Measurements from ENCODE around the gene AFF2.

Gene AFF2

GRCh38 chrX:148582353-148582752 is 81.9 kb downstream of the AFF2 start:
- TF ChIP-seq CTCF (IDR thresholded peaks at IDR 0.05): no peak
- Histone ChIP-seq H3K4me3 (no peak overlapping the region), H3K4me1 (no peaks in the 10 kb centered on the region), H3K27me3 (no peaks in the 10 kb centered on the region), H3K9me3 (no peaks in the 10 kb centered on the region), H3K27ac (no peak overlapping the region), H3K36me3 (no peaks in the 10 kb centered on the region)
- DNase-seq: no peak
- intact Hi-C loops (cut with DNase I; ENCODE audit: low total_unique reads): loop anchor here (2.0 kb wide), 1 partner anchor 78 kb away; no protein-coding TSS in a partner anchor

- Histone ChIP-seq H3K27me3 (no peaks in the 10 kb centered on the region), H3K4me1 (no peaks in the 10 kb centered on the region), H3K4me3 (no peak overlapping the region), H3K9me3 (no peaks in the 10 kb centered on the region), H3K36me3 (no peaks in the 10 kb centered on the region), H3K27ac (no peak overlapping the region)
- no peak for DNase-seq
- intact Hi-C loops (cut with DNase I; ENCODE audit: low total_unique reads): no loop called here
- no peak for TF ChIP-seq CTCF (IDR thresholded peaks at IDR 0.05)
These were observed 88.4 kb downstream of the AFF2 start for GRCh38 chrX:148588649-148589310.

- no peak for TF ChIP-seq CTCF (IDR thresholded peaks at IDR 0.05)
- Histone ChIP-seq H3K4me1 (no peaks in the 10 kb centered on the region), H3K27ac (no peak overlapping the region), H3K27me3 (no peaks in the 10 kb centered on the region), H3K4me3 (no peak overlapping the region), H3K36me3 (no peaks in the 10 kb centered on the region), H3K9me3 (no peaks in the 10 kb centered on the region)
- no peak for DNase-seq
- intact Hi-C loops (cut with DNase I; ENCODE audit: low total_unique reads): no loop called here
These were observed 92.2 kb downstream of the AFF2 start for GRCh38 chrX:148592595-148592994.

GRCh38 chrX:148593146-148593545 is 92.7 kb downstream of the AFF2 start:
- Histone ChIP-seq H3K27ac (no peak overlapping the region), H3K9me3 (no peaks in the 10 kb centered on the region), H3K36me3 (no peaks in the 10 kb centered on the region), H3K4me3 (no peak overlapping the region), H3K4me1 (no peaks in the 10 kb centered on the region), H3K27me3 (no peaks in the 10 kb centered on the region)
- intact Hi-C loops (cut with DNase I; ENCODE audit: low total_unique reads): no loop called here
- TF ChIP-seq CTCF (IDR thresholded peaks at IDR 0.05): no peak
- no peak for DNase-seq

- Histone ChIP-seq H3K4me3 (no peak overlapping the region), H3K9me3 (no peaks in the 10 kb centered on the region), H3K4me1 (no peaks in the 10 kb centered on the region), H3K27me3 (no peaks in the 10 kb centered on the region), H3K36me3 (no peaks in the 10 kb centered on the region), H3K27ac (no peak overlapping the region)
- no peak for DNase-seq
- no peak for TF ChIP-seq CTCF (IDR thresholded peaks at IDR 0.05)
- intact Hi-C loops (cut with DNase I; ENCODE audit: low total_unique reads): no loop called here
These were observed 93.6 kb downstream of the AFF2 start for GRCh38 chrX:148593987-148594386.

- Histone ChIP-seq H3K4me3 (no peak overlapping the region), H3K9me3 (no peaks in the 10 kb centered on the region), H3K36me3 (no peaks in the 10 kb centered on the region), H3K27me3 (no peaks in the 10 kb centered on the region), H3K4me1 (no peaks in the 10 kb centered on the region), H3K27ac (no peak overlapping the region)
- DNase-seq: no peak
- intact Hi-C loops (cut with DNase I; ENCODE audit: low total_unique reads): no loop called here
- no peak for TF ChIP-seq CTCF (IDR thresholded peaks at IDR 0.05)
These were observed 99.0 kb downstream of the AFF2 start for GRCh38 chrX:148599404-148599803.
